Neural cell (in vitro differentiated cells): ENCODE results near the gene DPEP1.

Experiments used
- EP300 ChIP-seq: fragments of 450-650 bp; conservative IDR thresholded peaks from 2 replicates; pipeline ENCODE4 v1.6.1; 2014; ENCODE audit warnings: antibody characterized with exemption, mild to moderate bottlenecking, moderate library complexity; ENCODE audit not compliant: poor library complexity, severe bottlenecking
- EZH2 ChIP-seq: fragments of 200-600, 300-800 bp; shearing (Covaris generic), sonication (generic); IDR thresholded peaks from 2 replicates; pipeline ENCODE4 v1.6.1; 2014; ENCODE audit warnings: antibody characterized with exemption, low read length, borderline replicate concordance, mild to moderate bottlenecking; ENCODE audit not compliant: insufficient read depth, poor library complexity, severe bottlenecking
- MXI1 ChIP-seq: fragments of 450-650 bp; conservative IDR thresholded peaks from 2 replicates; pipeline ENCODE4 v1.6.1; 2014; ENCODE audit warnings: antibody characterized with exemption, mild to moderate bottlenecking; ENCODE audit not compliant: poor library complexity, severe bottlenecking
- POLR2AphosphoS5 ChIP-seq: IDR thresholded peaks from 2 replicates; pipeline ENCODE4 v1.6.1; 2012
- SMC3 ChIP-seq: fragments of 450-650 bp; conservative IDR thresholded peaks from 2 replicates; pipeline ENCODE4 v1.6.1; 2014; ENCODE audit warnings: antibody characterized with exemption, mild to moderate bottlenecking, moderate library complexity; ENCODE audit not compliant: poor library complexity
- TAF1 ChIP-seq: IDR thresholded peaks from 2 replicates; pipeline ENCODE4 v1.6.1; 2012; ENCODE audit warnings: low read depth
- TF ChIP-seq, protein P1 (sequence below): fragments of 450-650 bp; IDR thresholded peaks from 2 replicates; pipeline ENCODE4 v1.5.1; 2014; ENCODE audit warnings: antibody characterized with exemption, mild to moderate bottlenecking, moderate library complexity; ENCODE audit not compliant: poor library complexity, severe bottlenecking
- TF ChIP-seq, protein P2 (sequence below): IDR thresholded peaks from 2 replicates; pipeline ENCODE4 v1.6.1; 2012; ENCODE audit warnings: borderline replicate concordance

DNA sequence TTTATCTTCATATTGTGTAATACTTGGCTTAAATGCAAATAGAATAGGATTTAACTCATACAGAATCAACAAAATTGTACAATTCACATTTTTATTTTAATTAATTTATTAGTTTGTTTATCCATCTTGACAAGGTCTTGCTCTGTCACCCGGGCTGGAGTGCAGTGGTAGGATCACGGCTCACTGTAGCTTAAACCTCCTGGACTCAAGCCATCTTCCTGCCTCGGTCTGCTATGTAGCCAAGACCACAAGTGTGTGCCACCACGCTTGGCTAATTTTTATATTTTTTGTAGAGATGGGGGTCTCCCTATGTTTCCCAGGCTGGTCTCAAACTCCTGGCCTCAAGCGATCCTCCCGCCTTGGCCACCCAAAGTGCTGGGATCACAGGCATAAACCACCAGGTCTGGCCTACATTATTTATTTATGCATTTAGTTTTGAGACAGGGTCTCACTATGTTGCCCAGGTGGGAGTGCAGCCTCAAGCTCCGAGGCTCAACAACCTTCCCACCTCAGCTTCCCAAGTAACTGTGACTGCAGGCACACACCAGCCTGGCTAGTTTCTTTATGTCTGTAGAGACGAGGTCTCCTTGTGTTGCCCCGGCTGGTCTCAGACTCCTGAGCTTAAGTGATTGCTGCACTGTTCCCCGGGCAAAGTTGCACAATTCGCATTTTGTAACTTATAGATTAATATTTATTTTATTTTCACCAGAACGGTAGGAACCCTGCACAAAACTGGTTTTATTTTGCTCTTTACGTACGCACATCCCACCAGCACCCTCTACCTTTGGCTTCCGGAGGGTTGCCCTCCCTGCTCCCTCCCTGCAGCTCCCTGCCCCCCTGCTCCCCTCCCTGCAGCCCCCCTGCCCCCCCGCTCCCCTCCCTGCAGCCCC, 4.9 kb downstream of the DPEP1 start:
- no peak for TF ChIP-seq SMC3
- TF ChIP-seq, protein P1, sequence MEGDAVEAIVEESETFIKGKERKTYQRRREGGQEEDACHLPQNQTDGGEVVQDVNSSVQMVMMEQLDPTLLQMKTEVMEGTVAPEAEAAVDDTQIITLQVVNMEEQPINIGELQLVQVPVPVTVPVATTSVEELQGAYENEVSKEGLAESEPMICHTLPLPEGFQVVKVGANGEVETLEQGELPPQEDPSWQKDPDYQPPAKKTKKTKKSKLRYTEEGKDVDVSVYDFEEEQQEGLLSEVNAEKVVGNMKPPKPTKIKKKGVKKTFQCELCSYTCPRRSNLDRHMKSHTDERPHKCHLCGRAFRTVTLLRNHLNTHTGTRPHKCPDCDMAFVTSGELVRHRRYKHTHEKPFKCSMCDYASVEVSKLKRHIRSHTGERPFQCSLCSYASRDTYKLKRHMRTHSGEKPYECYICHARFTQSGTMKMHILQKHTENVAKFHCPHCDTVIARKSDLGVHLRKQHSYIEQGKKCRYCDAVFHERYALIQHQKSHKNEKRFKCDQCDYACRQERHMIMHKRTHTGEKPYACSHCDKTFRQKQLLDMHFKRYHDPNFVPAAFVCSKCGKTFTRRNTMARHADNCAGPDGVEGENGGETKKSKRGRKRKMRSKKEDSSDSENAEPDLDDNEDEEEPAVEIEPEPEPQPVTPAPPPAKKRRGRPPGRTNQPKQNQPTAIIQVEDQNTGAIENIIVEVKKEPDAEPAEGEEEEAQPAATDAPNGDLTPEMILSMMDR: no peak
- TF ChIP-seq, protein P2, sequence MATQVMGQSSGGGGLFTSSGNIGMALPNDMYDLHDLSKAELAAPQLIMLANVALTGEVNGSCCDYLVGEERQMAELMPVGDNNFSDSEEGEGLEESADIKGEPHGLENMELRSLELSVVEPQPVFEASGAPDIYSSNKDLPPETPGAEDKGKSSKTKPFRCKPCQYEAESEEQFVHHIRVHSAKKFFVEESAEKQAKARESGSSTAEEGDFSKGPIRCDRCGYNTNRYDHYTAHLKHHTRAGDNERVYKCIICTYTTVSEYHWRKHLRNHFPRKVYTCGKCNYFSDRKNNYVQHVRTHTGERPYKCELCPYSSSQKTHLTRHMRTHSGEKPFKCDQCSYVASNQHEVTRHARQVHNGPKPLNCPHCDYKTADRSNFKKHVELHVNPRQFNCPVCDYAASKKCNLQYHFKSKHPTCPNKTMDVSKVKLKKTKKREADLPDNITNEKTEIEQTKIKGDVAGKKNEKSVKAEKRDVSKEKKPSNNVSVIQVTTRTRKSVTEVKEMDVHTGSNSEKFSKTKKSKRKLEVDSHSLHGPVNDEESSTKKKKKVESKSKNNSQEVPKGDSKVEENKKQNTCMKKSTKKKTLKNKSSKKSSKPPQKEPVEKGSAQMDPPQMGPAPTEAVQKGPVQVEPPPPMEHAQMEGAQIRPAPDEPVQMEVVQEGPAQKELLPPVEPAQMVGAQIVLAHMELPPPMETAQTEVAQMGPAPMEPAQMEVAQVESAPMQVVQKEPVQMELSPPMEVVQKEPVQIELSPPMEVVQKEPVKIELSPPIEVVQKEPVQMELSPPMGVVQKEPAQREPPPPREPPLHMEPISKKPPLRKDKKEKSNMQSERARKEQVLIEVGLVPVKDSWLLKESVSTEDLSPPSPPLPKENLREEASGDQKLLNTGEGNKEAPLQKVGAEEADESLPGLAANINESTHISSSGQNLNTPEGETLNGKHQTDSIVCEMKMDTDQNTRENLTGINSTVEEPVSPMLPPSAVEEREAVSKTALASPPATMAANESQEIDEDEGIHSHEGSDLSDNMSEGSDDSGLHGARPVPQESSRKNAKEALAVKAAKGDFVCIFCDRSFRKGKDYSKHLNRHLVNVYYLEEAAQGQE: no peak
- TF ChIP-seq EZH2: no peak
- no peak for TF ChIP-seq POLR2AphosphoS5
- no peak for TF ChIP-seq EP300
- TF ChIP-seq TAF1: no peak
- TF ChIP-seq MXI1: no peak
